ENCODE results near the gene C1QTNF9B.
"Not testable (repeated sequence)": the region's sequence is repeated elsewhere in the genome, so short reads cannot be mapped to it uniquely, and the experiment has no call there.

Gene C1QTNF9B

GRCh38 chr13:23897452-23897919 is at the start of gene C1QTNF9B:
C1QTNF9B (minus strand) TSS chr13:23897502.
- not testable (repeated sequence) for DNase-seq

GRCh38 chr13:23946900-23947299 is 49.6 kb upstream of the C1QTNF9B start:
- DNase-seq, result no peak

DNA sequence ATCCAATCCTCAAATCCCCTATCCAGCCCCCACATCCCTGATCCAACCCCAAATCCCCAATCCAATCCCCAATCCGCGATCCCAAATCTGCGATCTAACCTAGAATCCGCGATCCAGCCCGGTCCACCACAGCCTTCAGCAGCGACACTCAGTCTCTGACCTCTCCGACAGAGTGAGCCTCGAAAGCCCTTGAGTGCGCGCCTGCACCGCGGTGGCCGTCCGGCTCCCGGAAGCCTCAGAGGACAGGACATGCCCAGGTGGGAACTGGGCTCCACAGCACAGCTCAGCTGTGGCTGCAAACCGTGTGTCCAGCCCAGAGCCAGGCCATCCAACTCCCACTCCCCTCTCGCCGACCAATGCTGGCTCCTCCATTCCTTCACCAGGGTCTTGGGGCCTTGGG is 48.8 kb upstream of the C1QTNF9B start:
- DNase-seq, result no peak

DNA sequence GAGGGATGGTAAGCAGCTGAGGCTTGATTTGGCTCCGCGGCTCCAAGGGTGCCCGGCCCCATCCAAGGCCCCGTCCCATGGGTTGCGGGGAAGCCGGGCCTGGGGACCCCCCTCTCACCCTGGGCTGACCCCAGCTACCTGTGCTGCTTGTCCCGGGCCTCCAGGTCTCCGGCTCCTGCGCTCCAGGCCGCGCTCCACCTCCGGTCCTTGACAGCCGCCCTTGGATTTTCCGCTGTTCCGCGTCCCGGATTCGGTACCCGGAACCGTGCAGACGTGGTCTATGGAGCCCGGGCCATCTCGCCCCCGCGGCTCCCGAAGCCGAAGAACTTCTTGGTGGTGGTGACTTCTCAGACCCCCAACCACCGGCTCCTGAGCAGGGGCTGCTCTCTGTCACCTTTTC is 48.3 kb upstream of the C1QTNF9B start:
- DNase-seq, result no peak

GRCh38 chr13:23941211-23941610 is 43.9 kb upstream of the C1QTNF9B start:
- DNase-seq, result no peak

GRCh38 chr13:23939666-23940065 is 42.4 kb upstream of the C1QTNF9B start:
- not testable (repeated sequence) for DNase-seq

GRCh38 chr13:23934520-23934919 is 37.2 kb upstream of the C1QTNF9B start:
- DNase-seq, result no peak

GRCh38 chr13:23928985-23929384 is 31.7 kb upstream of the C1QTNF9B start:
- no peak for DNase-seq

DNA sequence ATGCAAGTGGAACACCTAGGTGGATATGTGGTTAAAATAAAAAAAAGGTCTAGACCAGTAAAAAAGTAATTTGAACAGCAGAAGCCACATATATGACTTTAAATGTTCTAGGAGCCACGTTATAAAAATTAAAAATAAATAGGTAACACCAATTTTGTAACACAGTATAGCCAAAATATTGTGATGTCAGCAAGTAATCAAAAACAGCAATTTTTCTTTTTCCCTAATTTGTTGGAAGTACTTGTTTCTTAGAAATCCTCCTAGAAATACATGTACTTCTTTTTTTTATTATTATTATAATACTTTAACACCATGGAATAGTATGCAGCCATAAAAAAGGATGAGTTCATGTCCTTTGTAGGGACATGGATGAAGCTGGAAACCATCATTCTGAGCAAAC is 25.7 kb upstream of the C1QTNF9B start:
- DNase-seq, result no peak

DNA sequence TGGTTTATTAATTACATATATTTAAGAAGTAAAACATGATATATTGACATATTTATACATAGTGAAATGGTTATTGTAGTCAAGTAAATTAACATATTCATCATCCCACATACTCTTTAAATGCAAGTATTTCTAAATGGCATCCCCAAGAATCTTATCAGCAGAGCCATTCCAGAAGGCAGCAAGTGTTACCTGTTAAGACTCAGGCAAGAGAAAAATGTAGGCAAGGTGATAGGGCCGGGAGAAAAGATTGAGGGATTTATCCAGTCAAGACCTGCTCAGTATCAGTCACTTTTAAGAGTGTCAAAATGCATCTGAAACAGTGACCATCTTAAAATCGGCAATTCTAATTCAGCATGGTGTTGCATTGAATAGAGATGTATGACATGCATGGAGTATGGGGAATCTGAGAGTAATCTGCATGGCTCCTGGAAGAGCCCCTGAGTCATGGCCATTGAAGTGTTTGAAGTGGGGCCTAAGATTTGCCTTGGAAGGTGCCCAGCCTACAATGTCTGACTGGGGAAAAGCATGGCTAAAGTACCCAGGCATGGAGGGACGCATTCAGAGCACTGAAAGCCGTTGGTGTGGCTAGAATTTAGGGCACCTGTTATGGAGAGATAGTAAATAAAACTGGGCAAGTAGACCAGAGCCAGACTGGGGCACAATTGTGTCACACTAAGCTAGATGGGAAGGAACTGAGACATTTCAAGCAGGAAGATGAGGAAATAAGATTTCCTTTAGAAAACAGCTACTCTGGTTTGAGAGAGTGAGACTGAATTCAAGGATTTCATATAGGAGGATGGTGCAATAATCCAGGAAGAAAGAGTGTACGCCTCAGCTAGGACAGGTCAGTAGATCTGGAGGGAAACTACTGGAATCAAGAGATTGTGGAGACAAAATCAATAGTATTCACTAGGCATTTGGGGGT is 25.0 kb upstream of the C1QTNF9B start:
- DNase-seq, result no peak

DNA sequence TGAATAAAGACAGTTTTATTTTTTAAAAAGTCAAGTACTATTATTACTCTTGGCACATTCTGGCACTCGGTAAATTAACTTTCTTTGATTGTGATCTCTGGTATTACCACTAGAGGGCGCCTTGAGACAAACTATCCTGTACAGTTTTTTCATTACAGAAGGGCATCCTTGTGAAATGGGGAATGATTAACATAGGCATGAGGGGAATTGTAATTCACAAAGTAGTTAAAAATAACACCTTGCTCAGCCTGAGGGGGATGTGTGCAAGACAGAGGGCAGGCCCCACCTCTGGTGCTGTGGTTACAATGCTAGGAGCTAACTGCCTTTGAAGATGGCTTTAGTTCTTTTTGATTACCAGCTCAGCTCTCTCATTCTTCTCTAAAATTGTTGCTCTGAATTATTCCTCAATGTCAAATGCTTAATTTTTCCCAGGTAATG is 24.2 kb upstream of the C1QTNF9B start:
- DNase-seq, result peak in 1 of 2 donors; percentile 7

DNA sequence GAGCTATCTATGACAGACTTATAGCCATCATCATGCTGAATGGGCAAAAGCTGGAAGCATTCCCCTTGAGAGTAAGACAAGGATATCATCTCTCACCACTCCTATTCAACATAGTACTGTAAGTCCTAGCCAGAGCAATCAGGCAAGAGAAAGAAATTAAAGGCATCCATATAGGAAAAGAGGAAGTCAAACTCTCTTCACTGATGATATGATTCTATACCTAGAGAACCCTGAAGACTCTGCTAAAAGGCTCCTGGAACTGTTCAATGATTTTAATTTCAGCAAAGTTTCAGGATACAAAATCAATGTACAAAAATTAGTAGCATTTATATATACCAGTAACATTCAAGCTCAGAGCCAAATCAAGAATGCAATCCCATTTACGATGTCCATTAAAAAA is 21.7 kb upstream of the C1QTNF9B start:
- DNase-seq, result no peak

GRCh38 chr13:23918208-23918607 is 20.9 kb upstream of the C1QTNF9B start:
- DNase-seq, result no peak

- DNase-seq, result no peak
Measured at GRCh38 chr13:23915308-23915707, 18.0 kb upstream of the C1QTNF9B start.

- DNase-seq, result no peak
Measured at GRCh38 chr13:23912469-23912868, 15.2 kb upstream of the C1QTNF9B start.

GRCh38 chr13:23909606-23910005 is 12.3 kb upstream of the C1QTNF9B start:
- no peak for DNase-seq

GRCh38 chr13:23905766-23906165 is 8.5 kb upstream of the C1QTNF9B start:
- DNase-seq, result no peak

DNA sequence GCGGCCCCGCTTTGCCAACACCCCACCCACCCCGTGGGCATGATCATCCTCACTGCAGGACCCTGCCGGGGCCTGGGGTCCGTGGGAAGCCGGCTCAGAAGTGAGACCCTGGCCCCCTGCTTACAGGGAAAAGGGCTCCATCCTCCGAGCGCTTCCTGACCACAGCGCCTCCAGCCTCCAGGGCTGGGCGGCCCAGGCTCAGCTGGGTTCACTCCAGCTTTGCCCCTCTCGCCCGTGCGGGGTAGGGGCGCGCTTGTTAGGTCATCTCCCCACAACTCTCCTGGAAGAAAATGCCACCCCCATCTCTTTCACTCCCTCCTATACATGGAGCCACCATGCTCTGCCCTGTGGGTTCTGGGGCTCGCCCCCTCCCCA is 6.6 kb upstream of the C1QTNF9B start:
- DNase-seq, result no peak

GRCh38 chr13:23902975-23903905 is 5.9 kb upstream of the C1QTNF9B start:
- DNase-seq, result no peak

- DNase-seq, result no peak
Measured at GRCh38 chr13:23901365-23901764, 4.1 kb upstream of the C1QTNF9B start.

GRCh38 chr13:23899555-23899954 is 2.3 kb upstream of the C1QTNF9B start:
- peak; percentile 18 to 43 for DNase-seq

DNA sequence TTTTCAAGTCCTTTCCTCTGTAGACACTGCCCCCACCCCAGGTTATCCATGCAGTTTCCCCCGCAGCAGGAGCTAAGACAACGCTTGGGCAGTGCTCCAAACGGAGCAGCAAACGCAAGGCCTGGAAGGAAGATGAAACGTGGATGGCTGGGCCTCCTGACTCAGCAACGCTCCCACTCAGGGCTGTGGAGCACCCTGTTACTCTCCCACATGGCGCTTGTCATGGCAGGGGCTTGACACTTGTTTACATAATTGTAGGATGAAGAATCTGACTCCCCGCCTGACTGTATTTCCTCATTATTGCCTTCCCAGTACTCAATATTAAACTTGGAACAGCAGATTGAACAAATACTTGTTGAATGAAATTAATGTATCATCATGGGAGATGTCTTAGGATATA is 799 bp upstream of the C1QTNF9B start:
- no peak for DNase-seq

GRCh38 chr13:23894746-23895145 is 2.6 kb downstream of the C1QTNF9B start:
- DNase-seq, result not testable (repeated sequence)
